CD4-positive, alpha-beta T cell (primary cell): ENCODE measurements around the gene PFDN1. TPM values are rescaled to one million over a fixed set of nuclear protein-coding genes. Genes with fewer than 3 reads are reported as not detected.

Experiments used
- ATAC-seq: fragments of 200-7000 bp; cut with Tn5 transposase; one replicate; pipeline ENCODE4 v1.10.0; 2022; ENCODE audit warnings: mild to moderate bottlenecking; ENCODE audit not compliant: poor library complexity
- CTCF ChIA-PET: fragments of 350-600 bp; sonication (Branson Sonifier 250); formaldehyde crosslinking; loops from one replicate; lab custom pipeline; 2021; ENCODE audit warnings: antibody characterized with exemption, inconsistent platforms; lab: Charles Lee
- POLR2A ChIA-PET: fragments of 350-600 bp; sonication (Branson Sonifier 250); formaldehyde crosslinking; loops from one replicate; lab custom pipeline; 2021; ENCODE audit warnings: antibody characterized with exemption, inconsistent platforms; lab: Charles Lee
- DNase-seq, 14 experiments: peaks; one replicate each; pipeline ENCODE4 v3.0.0-alpha.2; 2013 to 2020; ENCODE audit warnings: mixed read lengths in 2 of 14
- H3K27ac ChIP-seq, 2 donors: one replicate each; pipeline versions ENCODE4 v1.5.1 to v1.7.0; 2013; ENCODE audit warnings: low read length in 2 of 2, low read depth in 1 of 2, mild to moderate bottlenecking in 1 of 2
- H3K27me3 ChIP-seq, 2 experiments: 1 replicate in 1 of 2; 2 replicates in 1 of 2; pipeline versions ENCODE4 v1.6.1 to v1.7.0; 2013; ENCODE audit warnings: low read length in 2 of 2, control low read depth in 1 of 2, mild to moderate bottlenecking in 1 of 2, moderate library complexity in 1 of 2; ENCODE audit not compliant: insufficient read depth in 2 of 2, control insufficient read depth in 1 of 2
- H3K36me3 ChIP-seq: one replicate; pipeline ENCODE4 v1.6.1; 2013; ENCODE audit warnings: low read length, control low read depth; ENCODE audit not compliant: insufficient read depth
- H3K4me1 ChIP-seq: one replicate; pipeline ENCODE4 v1.6.1; 2013; ENCODE audit warnings: low read length, control low read depth; ENCODE audit not compliant: insufficient read depth
- H3K4me3 ChIP-seq: one replicate; pipeline ENCODE4 v1.5.1; 2013; ENCODE audit warnings: mild to moderate bottlenecking, low read length, moderate library complexity
- H3K9me3 ChIP-seq, 2 experiments: 1 replicate in 1 of 2; 2 replicates in 1 of 2; pipeline versions ENCODE4 v1.6.1 to v1.7.0; 2013; ENCODE audit warnings: low read length in 2 of 2, mild to moderate bottlenecking in 2 of 2, control low read depth in 1 of 2, moderate library complexity in 1 of 2; ENCODE audit not compliant: control insufficient read depth in 1 of 2, insufficient read depth in 1 of 2
- H3K27ac Mint-ChIP-seq: one replicate; pipeline ENCODE4 v1.8.0; 2020; ENCODE audit warnings: mixed read lengths
- H3K27me3 Mint-ChIP-seq: one replicate; pipeline ENCODE4 v1.8.0; 2021; ENCODE audit warnings: mixed read lengths
- H3K36me3 Mint-ChIP-seq: one replicate; pipeline ENCODE4 v1.8.0; 2021; ENCODE audit warnings: low read depth, mixed read lengths
- H3K4me1 Mint-ChIP-seq: one replicate; pipeline ENCODE4 v1.8.0; 2021; ENCODE audit warnings: low read depth, mixed read lengths
- H3K4me3 Mint-ChIP-seq: one replicate; pipeline ENCODE4 v1.8.0; 2020; ENCODE audit warnings: mild to moderate bottlenecking, mixed read lengths
- H3K9me3 Mint-ChIP-seq: one replicate; pipeline ENCODE4 v1.8.0; 2020; ENCODE audit warnings: mixed read lengths
- CTCF ChIP-seq: fragments of 200-600 bp; IDR thresholded peaks from one replicate; pipeline ENCODE4 v1.8.0; 2022; ENCODE audit warnings: antibody characterized with exemption, mild to moderate bottlenecking
- intact Hi-C, 2 experiments: fragments of 100-400 bp; cut with DNase I in 1 of 2; cut with micrococcal nuclease in 1 of 2; formaldehyde crosslinking; loops; one replicate each; pipeline versions ENCODE4 v1.15.1 to v1.9.0; 2023 to 2025; cut with DNase I, micrococcal nuclease
- total RNA-seq, 174 experiments: library from RNA in 2 of 174; stranded (reverse) in 2 of 174; gene quantifications; one replicate each; pipeline ENCODE4 v1.2.3 and lab custom pipeline; 2021 to 2026

The PFDN1 gene
- total RNA-seq, 2 experiments from 2014 or later = 21.3 to 22.0 TPM

GRCh38 chr5:140261403-140262171, 41.3 kb downstream of the PFDN1 start:
- no peaks in the 10 kb centered on the region for H3K9me3 Mint-ChIP-seq
- no peak for TF ChIP-seq CTCF
- CTCF ChIA-PET = interaction anchor here (1.3 to 3.1 kb wide), 5 partner anchors 17 to 111 kb away, joined by 3 to 11 read pairs (median 3); no protein-coding TSS in a partner anchor
- DNase-seq (peak in 7 of 14 experiments; percentile 9 to 73 (median 29)), ATAC-seq (peak; percentile 65)
- intact Hi-C loops = no loop called here
- H3K36me3 Mint-ChIP-seq = peaks cover 34% of the 10 kb centered on the region
- H3K27ac Mint-ChIP-seq = peak overlapping the region; percentile 63
- H3K4me1 Mint-ChIP-seq = peaks cover 51% of the 10 kb centered on the region
- Histone ChIP-seq H3K4me1 (peaks cover 32% of the 10 kb centered on the region), H3K4me3 (no peak overlapping the region), H3K27ac (peak overlapping the region in 1 of 2 donors; percentile 9), H3K27me3 (no peaks in the 10 kb centered on the region), H3K9me3 (no peaks in the 10 kb centered on the region), H3K36me3 (no peaks in the 10 kb centered on the region)
- H3K4me3 Mint-ChIP-seq = peak overlapping the region; percentile 9
- POLR2A ChIA-PET = interaction anchor here (1.2 to 1.6 kb wide), 2 partner anchors 41 to 85 kb away, joined by 3 read pairs; partner anchors contain the start of genes HBEGF and PFDN1
- H3K27me3 Mint-ChIP-seq = no peaks in the 10 kb centered on the region

- H3K9me3 Mint-ChIP-seq = no peaks in the 10 kb centered on the region
- H3K27me3 Mint-ChIP-seq = no peaks in the 10 kb centered on the region
- H3K4me3 Mint-ChIP-seq = no peak overlapping the region
- no peaks in the 10 kb centered on the region for H3K36me3 ChIP-seq
- TF ChIP-seq CTCF = no peak
- H3K36me3 Mint-ChIP-seq = peaks cover 34% of the 10 kb centered on the region
- no peak overlapping the region for H3K27ac Mint-ChIP-seq
- ChIA-PET CTCF (interaction anchor here (3.1 kb wide), 1 partner anchor 16 kb away, joined by 11 read pairs; no protein-coding TSS in a partner anchor), POLR2A (interaction anchor here (0.8 to 1.6 kb wide), 2 partner anchors 86 to 153 kb away, joined by 3 to 4 read pairs; partner anchors contain the start of gene HBEGF)
- H3K27ac ChIP-seq = no peak overlapping the region
- H3K4me1 Mint-ChIP-seq = peaks cover 37% of the 10 kb centered on the region
- intact Hi-C loops = no loop called here
- DNase-seq = no peak
- H3K9me3 ChIP-seq = no peaks in the 10 kb centered on the region
- no peak overlapping the region for H3K4me3 ChIP-seq
- peaks cover 30% of the 10 kb centered on the region for H3K4me1 ChIP-seq
- no peaks in the 10 kb centered on the region for H3K27me3 ChIP-seq
- no peak for ATAC-seq
Measured at GRCh38 chr5:140260089-140260656, 42.7 kb downstream of the PFDN1 start.

GRCh38 chr5:140259500-140259899, 43.4 kb downstream of the PFDN1 start:
- Mint-ChIP-seq H3K27ac (peak overlapping the region; percentile 37), H3K9me3 (no peaks in the 10 kb centered on the region), H3K27me3 (no peaks in the 10 kb centered on the region), H3K36me3 (peaks cover 34% of the 10 kb centered on the region), H3K4me3 (peak overlapping the region; percentile 43), H3K4me1 (peaks cover 35% of the 10 kb centered on the region)
- ChIA-PET CTCF (no interaction called here), POLR2A (interaction anchor here (0.8 kb wide), 1 partner anchor 152 kb away, joined by 4 read pairs; no protein-coding TSS in a partner anchor)
- peaks cover 25% of the 10 kb centered on the region for H3K4me1 ChIP-seq
- no peak overlapping the region for H3K4me3 ChIP-seq
- no peaks in the 10 kb centered on the region for H3K27me3 ChIP-seq
- DNase-seq (peak in 2 of 14 experiments; percentile 43 to 79), ATAC-seq (peak; percentile 73)
- H3K27ac ChIP-seq = peak overlapping the region in 1 of 2 donors; percentile 42
- no peaks in the 10 kb centered on the region for H3K9me3 ChIP-seq
- intact Hi-C loops = no loop called here
- no peak for TF ChIP-seq CTCF
- H3K36me3 ChIP-seq = no peaks in the 10 kb centered on the region
